SJCRH30 (cell line): ENCODE data around the gene COPS3. TPM values are rescaled to one million over a fixed set of nuclear protein-coding genes. Genes with fewer than 3 reads are reported as not detected.
A peak's percentile ranks its signal among the peaks of the same experiment; 100 is the strongest.
"Not testable (repeated sequence)": the region's sequence is repeated elsewhere in the genome, so short reads cannot be mapped to it uniquely, and the experiment has no call there.

Experiments
- DNase-seq, 2 experiments: peaks; one replicate each; pipeline ENCODE4 v3.0.0-alpha.2; 2015 to 2020
- H3K27ac ChIP-seq: fragments of 250-450 bp; sonication (Bioruptor Pico); 2 replicates; pipeline ENCODE4 v1.5.1; 2020; ENCODE audit warnings: mild to moderate bottlenecking, moderate library complexity
- H3K27me3 ChIP-seq: fragments of 250-450 bp; sonication (Bioruptor Pico); 2 replicates; pipeline ENCODE4 v1.5.1; 2020; ENCODE audit warnings: mild to moderate bottlenecking, moderate library complexity
- H3K36me3 ChIP-seq: fragments of 250-450 bp; sonication (Bioruptor Pico); 2 replicates; pipeline ENCODE4 v1.5.1; 2020; ENCODE audit warnings: mild to moderate bottlenecking, moderate library complexity
- H3K4me1 ChIP-seq: fragments of 250-450 bp; sonication (Bioruptor Pico); 2 replicates; pipeline ENCODE4 v1.5.1; 2020; ENCODE audit warnings: mild to moderate bottlenecking, moderate library complexity
- H3K4me3 ChIP-seq: fragments of 250-450 bp; sonication (Bioruptor Pico); 2 replicates; pipeline ENCODE4 v1.5.1; 2020; ENCODE audit warnings: mild to moderate bottlenecking, moderate library complexity
- H3K9me3 ChIP-seq: fragments of 250-450 bp; sonication (Bioruptor Pico); replicated peaks from 2 replicates; pipeline ENCODE4 v1.5.1; 2020; ENCODE audit warnings: mild to moderate bottlenecking, moderate library complexity
- total RNA-seq: library from RNA; depleted of rRNA; stranded (reverse); fragments of >200 nt; shearing (Covaris generic); gene quantifications from 2 replicates; pipeline ENCODE4 v1.2.3, GENCODE V29; 2014

The COPS3 gene
- total RNA-seq, 1 experiment from 2014 or later: 395 TPM

DNA sequence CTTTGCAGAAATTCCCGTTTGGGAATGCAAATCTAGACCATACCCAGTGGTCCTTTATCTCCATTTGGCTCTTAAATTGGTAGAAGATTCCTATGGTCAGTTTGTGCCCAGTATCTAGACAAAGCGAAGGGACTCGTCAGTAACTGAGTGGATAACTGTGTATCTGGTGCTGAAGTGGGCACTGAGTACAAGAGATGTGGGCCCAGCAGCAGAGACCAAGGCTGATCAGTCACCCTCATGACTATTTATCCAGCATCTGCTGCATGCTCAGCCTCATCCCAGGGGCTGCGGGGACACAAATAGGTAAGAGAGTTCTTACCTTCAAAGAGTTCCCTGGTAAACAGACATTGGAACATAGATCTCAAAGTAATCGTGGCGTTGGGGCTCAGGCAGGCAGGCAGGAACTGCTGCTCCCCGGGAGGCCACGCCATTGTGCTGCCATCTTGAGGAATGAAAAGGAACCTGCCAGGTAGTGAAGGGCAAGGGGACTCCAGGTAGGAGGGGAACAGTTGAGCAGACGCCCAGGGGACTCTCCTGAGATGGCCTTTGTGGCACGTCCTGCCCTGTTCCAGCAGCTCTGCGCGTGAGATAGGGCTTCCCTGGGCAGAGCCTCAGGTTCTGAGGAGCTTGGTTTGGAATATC is 32.4 kb upstream of the COPS3 start:
- Histone ChIP-seq H3K4me1 (peaks cover 3% of the 10 kb centered on the region; the same call in 1 of the 2 replicates), H3K36me3 (no peaks in the 10 kb centered on the region)
- no peak for DNase-seq

DNA sequence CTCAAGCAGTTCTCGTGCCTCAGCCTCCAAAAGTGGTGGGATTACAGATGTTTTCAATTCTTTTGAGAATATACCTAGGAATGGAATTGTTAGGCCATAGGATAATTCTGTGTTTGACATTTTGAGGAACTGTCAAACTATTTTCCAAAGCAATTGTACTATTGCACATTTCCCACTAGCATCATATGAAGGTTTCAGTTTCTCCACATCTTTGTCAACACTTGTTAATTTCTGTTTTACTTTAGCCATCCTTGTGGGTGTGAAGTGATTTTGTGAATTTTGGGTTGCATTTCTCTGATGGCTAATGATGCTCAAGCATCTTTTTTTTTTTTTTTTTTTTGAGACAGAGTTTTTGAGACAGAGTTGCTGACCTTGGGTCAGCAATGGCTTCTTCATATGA is 28.3 kb upstream of the COPS3 start:
- Histone ChIP-seq H3K27ac (no peak overlapping the region), H3K4me1 (peaks cover 14% of the 10 kb centered on the region), H3K9me3 (peaks cover 9% of the 10 kb centered on the region; the same call in 1 of the 2 replicates), H3K27me3 (no peaks in the 10 kb centered on the region), H3K36me3 (no peaks in the 10 kb centered on the region), H3K4me3 (no peak overlapping the region)
- DNase-seq: no peak

More for the DNA sequence above, 32.4 kb upstream of the COPS3 start:
- Histone ChIP-seq H3K27ac (no peak overlapping the region), H3K9me3 (peaks cover 9% of the 10 kb centered on the region; the same call in 1 of the 2 replicates), H3K27me3 (no peaks in the 10 kb centered on the region), H3K4me3 (no peak overlapping the region)

DNA sequence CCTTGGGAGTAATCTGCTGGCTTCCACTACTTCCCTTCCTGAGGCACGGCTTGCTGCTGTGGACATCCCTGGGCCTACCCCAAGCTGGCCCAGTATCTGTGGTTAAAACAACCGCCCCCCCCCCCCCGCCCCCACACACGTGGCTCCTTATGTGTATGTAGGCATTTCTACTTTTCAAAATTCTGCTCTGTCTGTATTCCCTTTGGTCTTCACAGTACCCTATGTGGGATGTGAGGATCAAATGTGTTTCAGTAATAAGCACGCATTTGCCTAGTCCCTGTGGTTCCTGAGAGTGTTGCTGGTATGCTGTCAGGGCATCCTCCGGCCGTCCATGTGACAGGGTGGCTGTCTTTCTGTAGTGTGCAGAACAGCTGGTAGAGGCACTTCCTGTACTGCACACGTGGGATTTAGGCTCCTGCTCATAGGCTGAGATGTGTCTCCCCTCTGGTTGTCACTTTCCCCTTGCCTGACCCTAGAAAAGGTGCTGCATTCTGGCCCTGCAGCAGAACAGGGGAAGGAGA is 24.3 kb upstream of the COPS3 start:
- H3K9me3 ChIP-seq: no peaks in the 10 kb centered on the region
- peak; percentile 95 to 97 for DNase-seq

DNA sequence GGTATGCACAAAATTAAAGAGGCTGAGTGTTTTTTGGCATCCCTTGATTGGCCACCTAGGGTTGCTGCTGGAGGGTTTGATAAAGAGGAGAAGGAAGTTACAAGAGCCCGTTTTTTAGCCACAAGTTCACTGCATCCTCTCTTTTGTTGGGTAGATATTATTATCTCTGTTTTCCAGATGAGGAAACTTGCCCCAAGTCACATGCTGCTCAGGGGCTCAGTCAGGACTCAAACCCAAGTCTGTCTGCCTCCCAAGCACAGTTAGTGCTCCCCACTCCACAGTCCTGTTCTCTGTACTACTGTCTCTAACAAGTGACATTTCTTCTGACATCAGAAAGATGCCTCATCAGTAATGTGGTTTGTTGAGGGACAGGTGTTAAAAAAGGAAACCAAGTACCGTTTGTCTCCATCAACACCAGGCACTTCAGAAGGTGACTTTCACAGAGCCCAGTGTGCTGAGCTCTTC is 23.5 kb upstream of the COPS3 start:
- Histone ChIP-seq H3K27ac (no peak overlapping the region), H3K9me3 (no peaks in the 10 kb centered on the region)
- no peak for DNase-seq

More for the DNA sequence above, 24.3 kb upstream of the COPS3 start:
- H3K27ac ChIP-seq: no peak overlapping the region
- no peaks in the 10 kb centered on the region for H3K36me3 ChIP-seq
- H3K4me1 ChIP-seq: peaks cover 18% of the 10 kb centered on the region
- no peak overlapping the region for H3K4me3 ChIP-seq
- no peaks in the 10 kb centered on the region for H3K27me3 ChIP-seq

DNA sequence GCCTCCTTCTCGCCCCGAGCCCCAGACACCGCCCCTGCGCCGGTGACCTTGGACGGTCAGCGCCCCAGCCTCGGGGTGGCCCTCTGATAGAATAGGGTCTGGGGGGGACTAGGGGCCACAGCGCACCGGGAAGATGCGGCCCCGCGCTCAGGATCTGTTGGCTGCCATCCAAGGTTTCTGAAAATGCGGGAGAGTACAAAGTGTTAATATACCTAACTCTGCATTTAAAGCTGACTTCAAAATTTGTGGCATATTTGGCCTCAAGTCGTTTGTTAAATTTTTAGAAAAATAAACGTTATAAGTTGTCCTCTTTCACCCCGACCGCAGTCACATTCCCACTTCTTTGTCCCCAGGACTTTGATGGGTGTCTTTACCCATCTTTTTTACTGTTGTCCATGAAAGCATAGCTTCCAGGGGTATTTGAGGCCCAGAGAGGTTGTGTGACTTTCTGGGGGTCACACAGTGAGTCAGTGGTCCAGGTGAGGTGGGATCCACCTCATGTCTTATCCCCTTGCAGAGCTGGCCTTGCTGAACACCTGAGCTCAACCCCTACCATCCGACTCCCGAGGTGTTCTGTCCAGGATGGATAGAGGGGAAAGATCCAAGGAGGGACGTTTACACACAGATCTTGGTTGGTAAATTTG is 22.9 kb upstream of the COPS3 start:
- Histone ChIP-seq H3K4me1 (peaks cover 18% of the 10 kb centered on the region), H3K36me3 (no peaks in the 10 kb centered on the region), H3K4me3 (peak overlapping the region; percentile 63), H3K27ac (no peak overlapping the region; the same call in 1 of the 2 replicates), H3K9me3 (no peaks in the 10 kb centered on the region), H3K27me3 (no peaks in the 10 kb centered on the region)
- DNase-seq: no peak

More for the DNA sequence above, 23.5 kb upstream of the COPS3 start:
- Histone ChIP-seq H3K36me3 (no peaks in the 10 kb centered on the region), H3K27me3 (no peaks in the 10 kb centered on the region), H3K4me1 (peaks cover 18% of the 10 kb centered on the region), H3K4me3 (no peak overlapping the region)

DNA sequence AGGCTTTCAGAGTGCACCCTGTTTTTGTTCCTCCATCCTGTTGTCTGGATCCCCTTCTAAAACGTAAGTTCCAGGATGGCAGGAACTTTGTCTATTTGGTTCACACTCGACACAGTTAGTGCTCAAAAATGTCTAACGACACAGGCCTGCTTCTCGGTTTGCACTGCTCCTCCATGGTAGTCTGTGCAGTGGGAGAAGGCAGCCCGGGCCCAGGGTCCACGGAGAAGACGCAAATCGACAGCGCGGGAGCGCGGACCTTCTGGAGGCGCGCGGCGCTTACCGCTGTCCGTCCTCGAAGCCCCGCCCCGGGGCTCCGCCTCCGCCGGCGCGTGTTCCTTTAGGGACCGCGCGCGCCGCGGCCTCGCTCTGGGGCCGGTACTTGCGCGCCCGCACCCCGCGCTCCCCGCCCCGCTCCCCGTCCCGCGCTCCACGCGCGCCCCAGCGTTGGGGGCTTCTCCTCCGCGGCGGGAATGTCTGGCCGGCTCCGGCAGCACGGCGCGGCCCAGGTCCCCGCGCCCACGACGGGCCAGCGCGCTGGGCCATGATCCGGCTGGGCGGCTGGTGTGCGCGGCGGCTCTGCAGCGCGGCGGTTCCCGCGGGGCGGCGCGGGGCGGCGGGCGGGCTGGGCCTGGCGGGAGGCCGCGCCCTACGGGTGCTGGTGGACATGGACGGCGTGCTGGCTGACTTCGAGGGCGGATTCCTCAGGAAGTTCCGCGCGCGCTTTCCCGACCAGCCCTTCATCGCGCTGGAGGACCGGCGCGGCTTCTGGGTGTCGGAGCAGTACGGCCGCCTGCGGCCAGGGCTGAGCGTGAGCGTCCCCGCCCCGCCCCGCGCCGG is 22.2 kb upstream of the COPS3 start, which contains the start of gene NT5M:
TSS of gene NT5M (plus strand) at position 364 of the 837 bp plus-strand sequence. CDS start at position 542, 178 bp downstream.
- Histone ChIP-seq H3K27ac (no peak within 1 kb of the TSS; the same call in 1 of the 2 replicates), H3K36me3 (no peaks in the 10 kb centered on the region), H3K4me1 (peaks cover 18% of the 10 kb centered on the region), H3K27me3 (no peaks in the 10 kb centered on the region), H3K9me3 (no peaks in the 10 kb centered on the region), H3K4me3 (peak within 1 kb of the TSS; percentile 63)
- peak; percentile 92 to 96 for DNase-seq

DNA sequence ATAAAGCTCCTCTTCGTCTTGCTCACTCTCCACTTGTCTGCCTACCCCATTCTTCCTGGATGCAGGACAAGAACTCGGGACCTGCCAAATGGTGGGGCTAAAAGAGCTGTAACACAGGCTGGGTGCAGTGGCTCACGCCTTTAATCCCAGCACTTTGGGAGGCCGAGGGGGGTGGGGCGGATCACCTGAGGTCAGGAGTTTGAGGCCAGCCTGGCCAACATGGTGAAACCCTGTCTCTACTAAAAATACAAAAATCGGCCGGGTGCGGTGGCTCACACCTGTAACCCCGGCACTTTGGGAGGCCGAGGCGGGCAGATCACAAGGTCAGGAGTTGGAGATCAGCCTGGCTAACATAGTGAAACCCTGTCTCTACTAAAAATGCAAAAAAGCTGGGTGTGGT is 20.6 kb upstream of the COPS3 start:
- H3K9me3 ChIP-seq, H3K4me3 ChIP-seq, H3K36me3 ChIP-seq, H3K27ac ChIP-seq, H3K27me3 ChIP-seq, DNase-seq: not testable (repeated sequence)
- H3K4me1 ChIP-seq: peaks cover 18% of the 10 kb centered on the region

DNA sequence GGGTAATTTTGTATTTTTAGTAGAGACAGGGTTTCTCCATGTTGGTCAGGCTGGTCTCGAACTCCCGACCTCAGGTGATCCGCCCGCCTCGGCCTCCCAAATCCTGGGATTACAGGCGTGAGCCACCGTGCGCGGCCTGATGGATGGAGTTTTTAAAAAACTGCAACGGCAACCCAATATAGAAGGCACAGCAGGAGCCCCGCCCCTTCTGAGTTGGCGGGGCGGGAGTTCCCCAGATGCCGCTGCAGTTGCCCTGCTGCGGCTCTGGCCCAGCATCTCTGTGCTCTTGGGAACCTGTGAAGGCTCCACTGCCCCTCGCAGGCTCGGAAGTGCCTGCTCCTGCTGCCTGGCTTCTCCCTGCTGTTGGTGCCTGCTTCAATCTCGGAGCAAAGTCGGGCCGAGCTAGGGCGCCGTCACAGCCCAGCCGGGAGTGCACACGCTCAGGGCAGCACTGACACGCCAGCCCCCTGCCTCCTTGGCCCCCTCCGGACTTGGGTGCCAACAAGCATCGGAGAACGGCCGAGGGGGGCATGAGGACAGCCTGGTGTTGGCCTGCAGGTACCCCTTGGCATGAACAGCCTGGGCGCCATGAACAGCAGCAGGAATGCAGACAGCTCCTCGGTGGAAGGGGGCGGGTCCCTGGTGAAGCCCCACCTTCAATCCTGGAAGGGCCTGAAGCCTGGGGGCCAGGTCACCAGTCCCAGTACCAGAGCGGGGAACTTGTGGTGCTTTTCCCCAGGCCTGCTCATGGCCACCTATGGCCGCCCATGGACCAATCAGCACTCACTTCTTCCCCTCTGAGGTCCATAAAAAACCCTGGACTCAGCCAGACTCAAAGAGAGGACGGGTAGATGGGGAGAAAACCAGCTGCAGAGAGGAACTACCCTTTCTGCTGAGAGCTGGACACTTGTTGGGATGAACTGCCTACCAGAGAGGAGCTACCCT is 19.9 kb upstream of the COPS3 start:
- DNase-seq: no peak
- H3K36me3 ChIP-seq: no peaks in the 10 kb centered on the region
- H3K27ac ChIP-seq: no peak overlapping the region
- no peaks in the 10 kb centered on the region for H3K27me3 ChIP-seq
- peaks cover 18% of the 10 kb centered on the region for H3K4me1 ChIP-seq
- no peaks in the 10 kb centered on the region for H3K9me3 ChIP-seq
- H3K4me3 ChIP-seq: no peak overlapping the region

DNA sequence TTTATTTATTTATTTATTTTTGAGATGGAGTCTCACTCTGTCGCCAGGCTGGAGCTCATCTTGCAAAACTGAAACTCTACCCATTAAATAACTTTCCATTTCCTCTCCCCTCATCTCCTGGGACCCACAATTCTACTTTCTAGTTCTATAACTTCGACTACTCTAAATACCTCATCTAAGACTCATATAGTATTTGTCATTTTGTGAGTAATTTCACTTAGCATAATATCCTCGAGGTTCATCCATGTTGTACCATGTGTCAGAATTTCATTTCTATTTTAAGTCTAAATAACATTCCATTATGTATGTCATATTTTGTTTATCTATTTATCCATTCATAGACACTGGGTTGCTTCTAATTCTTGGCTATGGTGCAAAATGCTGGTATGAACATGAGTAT is 17.1 kb upstream of the COPS3 start:
- Histone ChIP-seq H3K9me3 (no peaks in the 10 kb centered on the region), H3K27ac (no peak overlapping the region), H3K4me3 (no peak overlapping the region), H3K36me3 (no peaks in the 10 kb centered on the region), H3K4me1 (peaks cover 6% of the 10 kb centered on the region; the same call in 1 of the 2 replicates), H3K27me3 (no peaks in the 10 kb centered on the region; the same call in 1 of the 2 replicates)
- no peak for DNase-seq

DNA sequence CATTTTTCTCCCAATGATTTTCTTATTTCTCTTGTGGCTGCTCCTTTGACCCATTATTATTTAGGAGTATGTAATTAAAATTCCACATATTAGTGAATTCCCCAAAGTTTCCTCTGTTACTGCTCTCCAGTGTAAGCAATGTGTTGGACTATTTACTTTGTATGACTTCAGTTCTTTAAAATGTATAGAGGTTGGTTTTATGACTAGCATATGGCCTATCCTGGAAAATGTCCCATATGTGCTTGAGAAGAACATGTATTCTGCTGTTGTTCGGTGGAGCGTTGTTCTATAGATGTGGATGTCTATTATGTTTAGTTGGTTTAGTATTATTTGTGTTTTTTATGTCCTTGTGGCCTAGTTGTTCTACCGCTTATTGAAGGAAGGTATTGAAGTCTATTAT is 16.2 kb upstream of the COPS3 start:
- no peak overlapping the region for H3K27ac ChIP-seq
- H3K9me3 ChIP-seq: no peaks in the 10 kb centered on the region
- no peak overlapping the region for H3K4me3 ChIP-seq
- peaks cover 6% of the 10 kb centered on the region; the same call in 1 of the 2 replicates for H3K4me1 ChIP-seq
- DNase-seq: no peak
- H3K27me3 ChIP-seq: no peaks in the 10 kb centered on the region; the same call in 1 of the 2 replicates
- no peaks in the 10 kb centered on the region for H3K36me3 ChIP-seq

DNA sequence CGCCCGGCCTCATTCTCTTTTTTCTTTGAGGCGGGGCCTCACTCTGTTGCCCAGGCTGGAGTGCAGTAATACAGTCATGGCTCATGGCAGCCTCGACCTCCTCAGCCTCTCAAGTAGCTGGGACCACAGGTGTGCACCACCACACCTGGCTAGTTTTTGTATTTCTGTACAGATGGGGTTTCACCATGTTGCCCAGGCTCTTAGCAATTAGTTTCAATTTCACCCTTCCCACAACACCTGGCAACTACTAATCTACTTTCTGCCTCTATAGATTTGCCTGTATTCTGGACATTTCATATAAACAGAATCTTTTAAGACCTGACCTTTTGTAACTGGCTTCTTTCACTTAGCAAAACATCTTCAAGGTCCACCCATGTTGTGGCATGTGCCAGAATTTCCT is 14.1 kb upstream of the COPS3 start:
- Histone ChIP-seq H3K27ac (no peak overlapping the region), H3K36me3 (no peaks in the 10 kb centered on the region), H3K9me3 (no peaks in the 10 kb centered on the region), H3K4me3 (no peak overlapping the region), H3K4me1 (peaks cover 6% of the 10 kb centered on the region; the same call in 1 of the 2 replicates), H3K27me3 (peaks cover 2% of the 10 kb centered on the region; the same call in 1 of the 2 replicates)
- DNase-seq: no peak

DNA sequence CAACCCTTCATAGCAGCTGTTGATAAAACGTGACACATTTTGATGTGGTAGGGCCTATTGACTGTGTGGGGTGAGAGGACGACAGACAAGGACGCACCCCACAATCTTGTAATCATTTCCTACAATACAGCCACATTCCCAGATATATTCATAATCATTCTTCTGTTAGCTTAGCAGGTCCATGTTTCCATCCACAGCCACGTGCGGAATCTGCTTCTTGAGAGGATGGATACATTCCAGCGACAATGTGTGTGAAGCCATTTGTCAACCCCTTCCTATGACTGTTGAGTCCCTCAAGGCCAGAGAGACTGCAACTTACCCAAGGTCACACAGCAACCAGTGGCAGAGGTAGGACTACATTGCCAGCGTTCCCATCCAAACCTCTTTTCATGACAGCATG is 8.7 kb upstream of the COPS3 start:
- Histone ChIP-seq H3K27ac (no peak overlapping the region), H3K27me3 (0 out of 2 replicates have a peak, but pooled peaks cover 7% of the 10 kb centered on the region), H3K4me3 (no peak overlapping the region), H3K36me3 (no peaks in the 10 kb centered on the region), H3K9me3 (no peaks in the 10 kb centered on the region), H3K4me1 (peaks cover 6% of the 10 kb centered on the region; the same call in 1 of the 2 replicates)
- no peak for DNase-seq

DNA sequence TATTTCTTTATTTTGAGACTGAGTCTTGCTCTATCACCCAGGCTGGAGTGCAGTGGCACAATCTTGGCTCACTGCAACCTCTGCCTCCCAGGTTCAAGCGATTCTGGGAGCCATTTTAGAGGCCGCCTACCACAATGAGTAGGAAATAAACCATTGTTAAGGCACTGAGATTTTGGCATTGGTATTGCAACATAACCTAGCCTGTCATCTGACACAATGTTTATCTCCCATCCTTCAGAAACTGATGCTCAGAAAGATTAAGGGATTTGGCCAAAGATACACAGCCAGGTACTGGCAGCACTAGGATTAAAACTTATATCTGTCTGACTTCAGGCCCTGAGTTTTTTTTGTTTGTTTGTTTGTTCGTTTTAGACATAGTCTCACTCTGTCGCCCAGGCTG is 8.0 kb upstream of the COPS3 start:
- H3K4me3 ChIP-seq: no peak overlapping the region
- H3K27ac ChIP-seq: no peak overlapping the region
- no peaks in the 10 kb centered on the region for H3K9me3 ChIP-seq

More for the DNA sequence above, 8.0 kb upstream of the COPS3 start:
- DNase-seq: no peak
- Histone ChIP-seq H3K4me1 (peaks cover 3% of the 10 kb centered on the region; the same call in 1 of the 2 replicates), H3K36me3 (no peaks in the 10 kb centered on the region), H3K27me3 (0 out of 2 replicates have a peak, but pooled peaks cover 7% of the 10 kb centered on the region)
